ENCODE measurements around the gene FRMD6. TPM values are rescaled to one million over a fixed set of nuclear protein-coding genes. Genes with fewer than 3 reads are reported as not detected.

Gene FRMD6
- total RNA-seq, 1 experiment from 2014 or later, result 40.7 TPM

- TF ChIP-seq CTCF (IDR thresholded peaks at IDR 0.05), result no peak
- no peak for TF ChIP-seq SIN3A (IDR thresholded peaks at IDR 0.05; ENCODE audit: borderline replicate concordance, insufficient read depth, low read depth, low read length)
- no peak for TF ChIP-seq REST (IDR thresholded peaks at IDR 0.05; ENCODE audit: insufficient read depth in 1 of 2, low read depth in 2 of 2, low read length in 1 of 2)
- no peak for TF ChIP-seq POLR2AphosphoS5 (IDR thresholded peaks at IDR 0.05; ENCODE audit: low read depth, low read length)
- no peak for TF ChIP-seq TCF7L2 (IDR thresholded peaks at IDR 0.05; ENCODE audit: low read depth, low read length)
- H3K9me3 ChIP-seq (ENCODE audit: control insufficient read depth, insufficient read depth, low read depth, low read length), result no peaks in the 10 kb centered on the region
- no TSS peak for BruUV-seq (replicated peaks)
- intact Hi-C loops (cut with micrococcal nuclease; ENCODE audit: unreplicated experiment) (no loop called here), in situ Hi-C loops (cut with HindIII; ENCODE audit: low pct_unique_long_range_greater_than_20kb, low sequenced_read_pairs) (no loop called here)
- no peaks in the 10 kb centered on the region for H3K27me3 ChIP-seq (ENCODE audit: control insufficient read depth, insufficient read depth, low read length)
- DNase-seq (ENCODE audit: low read depth, low spot score) (no peak), ATAC-seq (no peak)
- H3K4me3 ChIP-seq (ENCODE audit: low read depth in 2 of 2, low read length in 2 of 2), result no peak overlapping the region
- ChIA-PET CTCF (no interaction called here), POLR2A (no interaction called here)
- H3K36me3 ChIP-seq (ENCODE audit: control insufficient read depth, insufficient read depth, low read length), result no peaks in the 10 kb centered on the region
- peaks cover 14% of the 10 kb centered on the region for H3K4me1 ChIP-seq (ENCODE audit: control insufficient read depth, insufficient read depth, low read length)
- no peak overlapping the region for H3K27ac ChIP-seq (ENCODE audit: low read length)
Measured at GRCh38 chr14:51620056-51620455, 31.7 kb upstream of the FRMD6 start.

- H3K27me3 ChIP-seq (ENCODE audit: control insufficient read depth, insufficient read depth, low read length), result no peaks in the 10 kb centered on the region
- no peak for DNase-seq (ENCODE audit: low read depth, low spot score)
- H3K27ac ChIP-seq (ENCODE audit: low read length), result no peak overlapping the region
- peaks cover 10% of the 10 kb centered on the region for H3K4me1 ChIP-seq (ENCODE audit: control insufficient read depth, insufficient read depth, low read length)
- TF ChIP-seq TCF7L2 (IDR thresholded peaks at IDR 0.05; ENCODE audit: low read depth, low read length) (no peak), SIN3A (IDR thresholded peaks at IDR 0.05; ENCODE audit: borderline replicate concordance, insufficient read depth, low read depth, low read length) (no peak), CTCF (IDR thresholded peaks at IDR 0.05) (no peak)
- H3K36me3 ChIP-seq (ENCODE audit: control insufficient read depth, insufficient read depth, low read length), result no peaks in the 10 kb centered on the region
- ATAC-seq, result no peak
- no peaks in the 10 kb centered on the region for H3K9me3 ChIP-seq (ENCODE audit: control insufficient read depth, insufficient read depth, low read depth, low read length)
- POLR2A ChIA-PET, result interaction anchor here (0.6 kb wide), 1 partner anchor 31 kb away, joined by 5 read pairs; no protein-coding TSS in a partner anchor
- CTCF ChIA-PET, result no interaction called here
- in situ Hi-C loops (cut with HindIII; ENCODE audit: low pct_unique_long_range_greater_than_20kb, low sequenced_read_pairs) (no loop called here), intact Hi-C loops (cut with micrococcal nuclease; ENCODE audit: unreplicated experiment) (no loop called here)
- no TSS peak for BruUV-seq (replicated peaks)
- H3K4me3 ChIP-seq (ENCODE audit: low read depth in 2 of 2, low read length in 2 of 2), result no peak overlapping the region
Measured at GRCh38 chr14:51621654-51622053, 30.1 kb upstream of the FRMD6 start.

All from Panc1 (cell line).